A673 (cell line): ENCODE results near the gene NUDT4B.
"Not testable (repeated sequence)": the region's sequence is repeated elsewhere in the genome, so short reads cannot be mapped to it uniquely, and the experiment has no call there.

Experiments used
- EZH2 ChIP-seq: fragments of 200-600 bp; sonication (generic); IDR thresholded peaks from 2 replicates; pipeline ENCODE4 v1.6.1; 2017; ENCODE audit warnings: borderline replicate concordance, low read depth, mild to moderate bottlenecking, mixed read lengths, antibody characterized with exemption, low read length; ENCODE audit not compliant: poor library complexity, severe bottlenecking
- TF ChIP-seq, protein P1 (sequence below): fragments of 300-800, 200-600 bp; sonication (generic); conservative IDR thresholded peaks from 2 replicates; pipeline ENCODE4 v1.5.1; 2017; ENCODE audit warnings: low read depth, mild to moderate bottlenecking, antibody characterized with exemption, low read length, moderate library complexity, mixed read lengths

DNA sequence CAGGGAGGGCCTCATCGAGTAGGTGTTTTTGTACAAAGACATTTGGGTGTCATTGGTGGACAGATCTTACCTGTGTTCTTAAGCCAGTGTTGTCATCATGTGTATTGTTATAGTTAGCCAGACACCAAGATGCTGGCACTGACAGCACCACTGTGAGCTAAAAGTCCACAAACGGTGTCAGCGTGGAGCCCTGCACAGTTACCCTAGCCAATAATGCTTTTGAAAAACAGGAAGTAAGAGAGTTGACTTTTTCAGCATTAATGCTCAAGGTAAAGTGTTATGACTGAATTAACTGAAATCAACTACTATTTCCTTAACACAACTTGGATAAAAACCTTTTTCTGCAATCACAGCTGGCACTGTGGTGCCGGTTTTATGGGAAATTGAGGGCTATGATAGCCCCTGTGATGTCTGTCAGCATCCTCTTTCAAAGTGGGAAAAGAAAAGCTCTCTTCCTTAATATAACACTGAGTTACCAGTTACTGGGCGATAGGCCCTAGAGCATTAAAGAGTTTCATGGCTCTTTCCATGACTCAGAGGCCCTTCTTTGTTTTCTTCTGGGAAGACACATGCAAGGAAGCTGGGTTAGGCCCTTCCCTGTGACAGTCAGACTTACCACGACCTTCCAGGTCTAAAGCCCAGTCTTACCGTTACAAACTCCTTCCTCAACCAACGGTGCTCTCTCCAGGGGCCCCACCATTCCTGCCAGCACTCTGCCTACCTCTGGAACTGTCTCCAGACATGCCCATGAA lies 37.6 kb upstream of the NUDT4B start:
- not testable (repeated sequence) for TF ChIP-seq EZH2
- TF ChIP-seq, protein P1, sequence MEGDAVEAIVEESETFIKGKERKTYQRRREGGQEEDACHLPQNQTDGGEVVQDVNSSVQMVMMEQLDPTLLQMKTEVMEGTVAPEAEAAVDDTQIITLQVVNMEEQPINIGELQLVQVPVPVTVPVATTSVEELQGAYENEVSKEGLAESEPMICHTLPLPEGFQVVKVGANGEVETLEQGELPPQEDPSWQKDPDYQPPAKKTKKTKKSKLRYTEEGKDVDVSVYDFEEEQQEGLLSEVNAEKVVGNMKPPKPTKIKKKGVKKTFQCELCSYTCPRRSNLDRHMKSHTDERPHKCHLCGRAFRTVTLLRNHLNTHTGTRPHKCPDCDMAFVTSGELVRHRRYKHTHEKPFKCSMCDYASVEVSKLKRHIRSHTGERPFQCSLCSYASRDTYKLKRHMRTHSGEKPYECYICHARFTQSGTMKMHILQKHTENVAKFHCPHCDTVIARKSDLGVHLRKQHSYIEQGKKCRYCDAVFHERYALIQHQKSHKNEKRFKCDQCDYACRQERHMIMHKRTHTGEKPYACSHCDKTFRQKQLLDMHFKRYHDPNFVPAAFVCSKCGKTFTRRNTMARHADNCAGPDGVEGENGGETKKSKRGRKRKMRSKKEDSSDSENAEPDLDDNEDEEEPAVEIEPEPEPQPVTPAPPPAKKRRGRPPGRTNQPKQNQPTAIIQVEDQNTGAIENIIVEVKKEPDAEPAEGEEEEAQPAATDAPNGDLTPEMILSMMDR = not testable (repeated sequence)
